Immature natural killer cell (primary cell): ENCODE measurements around the gene RETREG3. TPM values are rescaled to one million over a fixed set of nuclear protein-coding genes. Genes with fewer than 3 reads are reported as not detected.

Experiments
- DNase-seq, 3 donors: peaks; one replicate each; pipeline ENCODE4 v3.0.0; 2022; ENCODE audit warnings: mixed read lengths in 1 of 3
- H3K27ac Mint-ChIP-seq, 6 donors: one replicate each; pipeline ENCODE4 v1.8.0; 2020; ENCODE audit warnings: mixed read lengths in 6 of 6, mild to moderate bottlenecking in 5 of 6, inconsistent platforms in 4 of 6, moderate library complexity in 3 of 6
- H3K27me3 Mint-ChIP-seq, 3 donors: one replicate each; pipeline ENCODE4 v1.8.0; 2020 to 2021; ENCODE audit warnings: low read depth in 3 of 3, mild to moderate bottlenecking in 3 of 3, mixed read lengths in 3 of 3, moderate library complexity in 3 of 3, inconsistent platforms in 1 of 3
- H3K36me3 Mint-ChIP-seq, 3 donors: one replicate each; pipeline ENCODE4 v1.8.0; 2020; ENCODE audit warnings: mixed read lengths in 3 of 3, inconsistent platforms in 2 of 3, mild to moderate bottlenecking in 2 of 3
- H3K4me1 Mint-ChIP-seq, 2 donors: one replicate each; pipeline ENCODE4 v1.8.0; 2020; ENCODE audit warnings: inconsistent platforms in 2 of 2, mild to moderate bottlenecking in 2 of 2, mixed read lengths in 2 of 2, moderate library complexity in 1 of 2
- H3K4me3 Mint-ChIP-seq, 5 donors: one replicate each; pipeline ENCODE4 v1.8.0; 2020; ENCODE audit warnings: mild to moderate bottlenecking in 5 of 5, mixed read lengths in 5 of 5, inconsistent platforms in 3 of 5, moderate library complexity in 3 of 5
- H3K9me3 Mint-ChIP-seq, 6 donors: one replicate each; pipeline ENCODE4 v1.8.0; 2020; ENCODE audit warnings: mild to moderate bottlenecking in 6 of 6, mixed read lengths in 6 of 6, inconsistent platforms in 4 of 6, moderate library complexity in 3 of 6
- polyA plus RNA-seq, 3 donors: library from polyadenylated mRNA; unstranded; fragments of 300-500 nt; fragmentation: Illumina TruSeq; gene quantifications; one replicate each; pipeline ENCODE4 v1.2.3, GENCODE V29; 2021

The RETREG3 gene
- polyA plus RNA-seq, 3 donors from 2014 or later, result 132 to 168 (median 133) TPM

GRCh38 chr17:42537156-42537805 lies 71.9 kb downstream of the RETREG3 start:
- H3K36me3 Mint-ChIP-seq, result peaks cover 0 to 8% (median 0%) of the 10 kb centered on the region in 3 donors
- H3K4me1 Mint-ChIP-seq, result peaks cover 30% of the 10 kb centered on the region in 2 donors
- H3K27ac Mint-ChIP-seq, result peak overlapping the region in 5 of 6 donors; percentile 57 to 86 (median 74)
- peaks cover 0 to 2% (median 0%) of the 10 kb centered on the region in 6 donors for H3K9me3 Mint-ChIP-seq
- DNase-seq, result no peak
- peaks cover 0 to 5% (median 2%) of the 10 kb centered on the region in 3 donors for H3K27me3 Mint-ChIP-seq
- peak overlapping the region; percentile 77 to 88 (median 84) for H3K4me3 Mint-ChIP-seq

- peak in 2 of 3 donors; percentile 62 to 65 for DNase-seq
- Mint-ChIP-seq H3K4me3 (peak overlapping the region; percentile 77 to 88 (median 84)), H3K4me1 (peaks cover 33 to 37% of the 10 kb centered on the region in 2 donors), H3K9me3 (peaks cover 0 to 2% (median 0%) of the 10 kb centered on the region in 6 donors), H3K27me3 (peaks cover 0 to 8% (median 2%) of the 10 kb centered on the region in 3 donors), H3K27ac (peak overlapping the region; percentile 57 to 86 (median 74)), H3K36me3 (peaks cover 0 to 8% (median 0%) of the 10 kb centered on the region in 3 donors)
Measured at GRCh38 chr17:42536372-42537155, 72.6 kb downstream of the RETREG3 start.

GRCh38 chr17:42536048-42536371 lies 73.2 kb downstream of the RETREG3 start, which contains the start of gene NAGLU:
Gene NAGLU (plus strand): TSS chr17:42536241. CDS start chr17:42536273, 32 bp downstream.
- Mint-ChIP-seq H3K36me3 (peaks cover 0 to 6% (median 0%) of the 10 kb centered on the region in 3 donors), H3K4me1 (peaks cover 39 to 42% of the 10 kb centered on the region in 2 donors), H3K9me3 (peaks cover 0 to 2% (median 0%) of the 10 kb centered on the region in 6 donors), H3K27me3 (peaks cover 0 to 10% (median 0%) of the 10 kb centered on the region in 3 donors), H3K4me3 (peak within 1 kb of the TSS; percentile 84 to 89 (median 88)), H3K27ac (peak within 1 kb of the TSS; percentile 79 to 92 (median 87))
- peak; percentile 84 to 85 (median 85) for DNase-seq

GRCh38 chr17:42535155-42536047 lies 73.8 kb downstream of the RETREG3 start:
- Mint-ChIP-seq H3K27ac (peak overlapping the region; percentile 79 to 92 (median 87)), H3K27me3 (peaks cover 0 to 10% (median 0%) of the 10 kb centered on the region in 3 donors), H3K4me3 (peak overlapping the region; percentile 74 to 89 (median 87)), H3K4me1 (peaks cover 45 to 48% of the 10 kb centered on the region in 2 donors), H3K9me3 (peaks cover 0 to 2% (median 0%) of the 10 kb centered on the region in 6 donors), H3K36me3 (peaks cover 0 to 6% (median 0%) of the 10 kb centered on the region in 3 donors)
- DNase-seq, result no peak

GRCh38 chr17:42531455-42532354 lies 77.5 kb downstream of the RETREG3 start:
- Mint-ChIP-seq H3K27me3 (peaks cover 0 to 13% (median 2%) of the 10 kb centered on the region in 3 donors), H3K36me3 (no peaks in the 10 kb centered on the region), H3K4me1 (peaks cover 57 to 61% of the 10 kb centered on the region in 2 donors), H3K27ac (peak overlapping the region; percentile 80 to 90 (median 90)), H3K9me3 (no peaks in the 10 kb centered on the region), H3K4me3 (peak overlapping the region; percentile 76 to 89 (median 84))
- peak; percentile 65 to 69 (median 67) for DNase-seq

GRCh38 chr17:42530952-42531454 lies 78.2 kb downstream of the RETREG3 start:
- DNase-seq, result no peak
- H3K27me3 Mint-ChIP-seq, result peaks cover 0 to 13% (median 5%) of the 10 kb centered on the region in 3 donors
- H3K27ac Mint-ChIP-seq, result peak overlapping the region; percentile 80 to 90 (median 90)
- H3K4me1 Mint-ChIP-seq, result peaks cover 56 to 60% of the 10 kb centered on the region in 2 donors
- H3K9me3 Mint-ChIP-seq, result no peaks in the 10 kb centered on the region
- H3K36me3 Mint-ChIP-seq, result no peaks in the 10 kb centered on the region
- H3K4me3 Mint-ChIP-seq, result peak overlapping the region; percentile 76 to 89 (median 84)

Other genes starting within 250 kb of the RETREG3 start
- gene STAT3, start 220.9 kb downstream of the RETREG3 start, polyA plus RNA-seq, result 100 to 1,000 TPM; 110 to 205 (median 127) TPM
- not detected for gene CAVIN1, start 186.1 kb downstream of the RETREG3 start, polyA plus RNA-seq
- gene ATP6V0A1, start 150.5 kb downstream of the RETREG3 start, polyA plus RNA-seq, result 1 to 10 TPM in 2 of 3 donors, under 1 TPM in 1; 0.76 to 4.2 (median 1.4) TPM
- gene NAGLU, start 73.1 kb downstream of the RETREG3 start, polyA plus RNA-seq, result 10 to 100 TPM; 28.1 to 43.5 (median 33.6) TPM
- 1 to 10 TPM in 1 of 3 donors, under 1 TPM in 1, not detected in 1; 0.99 to 1.9 TPM for gene HSD17B1, start 56.5 kb downstream of the RETREG3 start, polyA plus RNA-seq
- gene COASY, start 47.2 kb downstream of the RETREG3 start, polyA plus RNA-seq, result 100 to 1,000 TPM in 1 of 3 donors, 10 to 100 TPM in 2; 54.1 to 136 (median 72.5) TPM
- 10 to 100 TPM; 25.0 to 41.0 (median 30.5) TPM for gene MLX, start 42.3 kb downstream of the RETREG3 start, polyA plus RNA-seq
- 1 to 10 TPM in 2 of 3 donors, under 1 TPM in 1; 0.91 to 3.0 (median 1.5) TPM for gene PSMC3IP, start 31.6 kb downstream of the RETREG3 start, polyA plus RNA-seq
- gene TUBG1, start 309 bp upstream of the RETREG3 start, polyA plus RNA-seq, result 10 to 100 TPM in 2 of 3 donors, 1 to 10 TPM in 1; 6.0 to 16.9 (median 10.9) TPM
- 1 to 10 TPM; 1.3 to 4.0 (median 3.4) TPM for gene TUBG2, start 49.9 kb upstream of the RETREG3 start, polyA plus RNA-seq
- gene PLEKHH3, start 67.6 kb upstream of the RETREG3 start, polyA plus RNA-seq, result not detected
- gene CCR10, start 72.5 kb upstream of the RETREG3 start, polyA plus RNA-seq, result under 1 TPM in 2 of 3 donors, not detected in 1; 0.17 to 0.26 TPM
- under 1 TPM in 1 of 3 donors, not detected in 2; 0.73 TPM for gene CNTNAP1, start 73.2 kb upstream of the RETREG3 start, polyA plus RNA-seq
- 10 to 100 TPM in 2 of 3 donors, 1 to 10 TPM in 1; 9.8 to 32.3 (median 19.5) TPM for gene EZH1, start 135.7 kb upstream of the RETREG3 start, polyA plus RNA-seq
- not detected for gene RAMP2, start 151.9 kb upstream of the RETREG3 start, polyA plus RNA-seq
- gene VPS25, start 164.1 kb upstream of the RETREG3 start, polyA plus RNA-seq, result 10 to 100 TPM; 60.2 to 94.1 (median 90.2) TPM
- not detected for gene WNK4, start 171.2 kb upstream of the RETREG3 start, polyA plus RNA-seq
- gene COA3, start 189.3 kb upstream of the RETREG3 start, polyA plus RNA-seq, result 100 to 1,000 TPM; 162 to 221 (median 186) TPM
- gene CNTD1, start 189.5 kb upstream of the RETREG3 start, polyA plus RNA-seq, result under 1 TPM in 2 of 3 donors, not detected in 1; 0.10 to 0.40 TPM
- gene BECN1, start 214.9 kb upstream of the RETREG3 start, polyA plus RNA-seq, result 100 to 1,000 TPM in 2 of 3 donors, 10 to 100 TPM in 1; 97.6 to 163 (median 135) TPM
- 100 to 1,000 TPM; 122 to 200 (median 161) TPM for gene PSME3, start 224.0 kb upstream of the RETREG3 start, polyA plus RNA-seq
- under 1 TPM in 1 of 3 donors, not detected in 2; 0.12 TPM for gene AOC2, start 235.2 kb upstream of the RETREG3 start, polyA plus RNA-seq
- not detected for gene AOC3, start 241.8 kb upstream of the RETREG3 start, polyA plus RNA-seq